GM12878 (cell line): ENCODE measurements around the gene KLHL34. TPM values are rescaled to one million over a fixed set of nuclear protein-coding genes. Genes with fewer than 3 reads are reported as not detected.

Source experiments
- ATAC-seq: fragments of 200-7000 bp; cut with Tn5 transposase; 3 replicates; pipeline ENCODE4 v1.9.1; 2020; ENCODE audit warnings: mild to moderate bottlenecking, moderate library complexity
- BruUV-seq: library from RNA; stranded (reverse); fragments of 400-500 nt; replicated peaks from 2 replicates; lab custom pipeline; 2021; lab: Mats Ljungman, UMichigan
- CTCF ChIA-PET: fragments of 300-600 bp; sonication (Branson Sonifier 250); formaldehyde crosslinking; extraction: SDS; loops from one replicate; lab custom pipeline; 2021; ENCODE audit warnings: inconsistent platforms; lab: Yijun Ruan, JAX
- POLR2A ChIA-PET: fragments of 350-600 bp; formaldehyde crosslinking; extraction: SDS; loops from one replicate; lab custom pipeline; 2021; ENCODE audit warnings: inconsistent platforms; lab: Charles Lee
- RAD21 ChIA-PET: fragments of 300-600 bp; sonication (Branson Sonifier 250); formaldehyde crosslinking; loops from one replicate; lab custom pipeline; 2023; ENCODE audit warnings: antibody characterized with exemption; ENCODE audit not compliant: unreplicated experiment; lab: Charles Lee
- SMC1A ChIA-PET: fragments of 300-600 bp; sonication (Branson Sonifier 250); formaldehyde crosslinking; loops from one replicate; lab custom pipeline; 2023; ENCODE audit not compliant: unreplicated experiment, uncharacterized antibody; lab: Charles Lee
- DNase-seq: peaks from one replicate; pipeline ENCODE4 v3.0.0-alpha.2; 2011; ENCODE audit warnings: low read depth, low spot score
- FAIRE-seq: peaks from 3 replicates; lab custom pipeline; 2011; peaks lifted over from hg19 to GRCh38; lab: Jason Lieb, UNC
- H2AFZ ChIP-seq: 2 replicates; pipeline ENCODE4 v1.6.0; 2011; ENCODE audit warnings: low read depth, low read length, control low read depth; ENCODE audit not compliant: control insufficient read depth
- H3K27ac ChIP-seq: 2 replicates; pipeline ENCODE4 v1.5.1; 2011; ENCODE audit warnings: control low read depth; ENCODE audit not compliant: control insufficient read depth, insufficient read depth
- H3K27me3 ChIP-seq, 2 experiments: replicated peaks in 1 of 2; 2 replicates each; pipeline versions ENCODE4 v1.6.0 to v1.6.1; 2011; ENCODE audit warnings: low read length in 1 of 2; ENCODE audit not compliant: control insufficient read depth in 2 of 2, insufficient read depth in 2 of 2
- H3K36me3 ChIP-seq, 2 experiments: 2 replicates each; pipeline ENCODE4 v1.5.1; 2011; ENCODE audit warnings: low read length in 1 of 2; ENCODE audit not compliant: control insufficient read depth in 2 of 2, insufficient read depth in 2 of 2
- H3K4me1 ChIP-seq: 2 replicates; pipeline ENCODE4 v1.6.1; 2011; ENCODE audit warnings: mild to moderate bottlenecking, low read length, moderate library complexity, mixed read lengths; ENCODE audit not compliant: control insufficient read depth, insufficient read depth
- H3K4me2 ChIP-seq: 2 replicates; pipeline ENCODE4 v1.6.0; 2011; ENCODE audit warnings: control low read depth; ENCODE audit not compliant: control insufficient read depth, insufficient read depth
- H3K4me3 ChIP-seq: fragments of 200-600 bp; sonication (generic); 2 replicates; pipeline ENCODE4 v1.5.1; 2016
- H3K79me2 ChIP-seq: 2 replicates; pipeline ENCODE4 v1.6.0; 2011; ENCODE audit warnings: low read length; ENCODE audit not compliant: control insufficient read depth, insufficient read depth
- H3K9ac ChIP-seq: 2 replicates; pipeline ENCODE4 v1.8.0; 2011; ENCODE audit warnings: low read length, control low read depth, mixed read lengths; ENCODE audit not compliant: control insufficient read depth, insufficient read depth
- H3K9me3 ChIP-seq: replicated peaks from 3 replicates; pipeline ENCODE4 v1.5.1; 2011; ENCODE audit warnings: mild to moderate bottlenecking, low read length; ENCODE audit not compliant: control insufficient read depth, insufficient read depth
- H4K20me1 ChIP-seq: 2 replicates; pipeline ENCODE4 v1.6.0; 2011; ENCODE audit not compliant: control insufficient read depth, insufficient read depth
- ATF7 ChIP-seq: fragments of 450-650 bp; IDR thresholded peaks from 2 replicates; pipeline ENCODE4 v1.6.1; 2016; ENCODE audit warnings: low read depth, mild to moderate bottlenecking
- BCL11A ChIP-seq: IDR thresholded peaks from 2 replicates; pipeline ENCODE4 v1.6.1; 2011; ENCODE audit warnings: low read depth, low read length
- CUX1 ChIP-seq: IDR thresholded peaks from 2 replicates; pipeline ENCODE4 v1.6.1; 2012; ENCODE audit warnings: improper control_type of control experiment, low read depth, low read length; ENCODE audit not compliant: insufficient replicate concordance
- KDM1A ChIP-seq: fragments of 200-600 bp; sonication (generic); IDR thresholded peaks from 2 replicates; pipeline ENCODE4 v1.6.1; 2016; ENCODE audit warnings: borderline replicate concordance
- MAX ChIP-seq: IDR thresholded peaks from 2 replicates; pipeline ENCODE4 v1.6.1; 2012; ENCODE audit warnings: low read depth, low read length, improper control_type of control experiment
- MXI1 ChIP-seq: fragments of 150-350 bp; IDR thresholded peaks from 2 replicates; pipeline ENCODE4 v1.6.1; 2011; ENCODE audit warnings: low read depth, mild to moderate bottlenecking, inconsistent platforms, low read length, improper control_type of control experiment
- NFYA ChIP-seq: IDR thresholded peaks from 2 replicates; pipeline ENCODE4 v1.6.1; 2011; ENCODE audit warnings: low read depth, mild to moderate bottlenecking, low read length, improper control_type of control experiment, borderline replicate concordance
- NFYB ChIP-seq: IDR thresholded peaks from 2 replicates; pipeline ENCODE4 v1.6.1; 2011; ENCODE audit warnings: low read depth, mild to moderate bottlenecking, low read length, improper control_type of control experiment, moderate library complexity; ENCODE audit not compliant: insufficient read depth
- POLR2AphosphoS2 ChIP-seq: IDR thresholded peaks from 2 replicates; pipeline ENCODE4 v1.6.1; 2011; ENCODE audit warnings: low read depth, mild to moderate bottlenecking, low read length, improper control_type of control experiment, moderate library complexity
- POLR2AphosphoS5 ChIP-seq: IDR thresholded peaks from 2 replicates; pipeline ENCODE4 v1.6.1; 2011; ENCODE audit warnings: mild to moderate bottlenecking, low read length, inconsistent platforms
- POU2F2 ChIP-seq: IDR thresholded peaks from 3 replicates; pipeline ENCODE4 v1.6.1; 2011; ENCODE audit warnings: low read depth, mild to moderate bottlenecking, low read length, borderline replicate concordance
- ZBTB40 ChIP-seq: fragments of 450-650 bp; IDR thresholded peaks from 2 replicates; pipeline ENCODE4 v1.6.1; 2016; ENCODE audit warnings: mild to moderate bottlenecking, moderate library complexity, borderline replicate concordance
- WGBS: methylation state at CpG from one replicate; pipeline ENCODE4 v1.1.6; 2016; ENCODE audit warnings: low lambda C conversion rate; ENCODE audit not compliant: insufficient replicate concordance, insufficient coverage; ENCODE audit errors: missing lambda C conversion rate; 5-methylcytosine and 5-hydroxymethylcytosine counted together
- in situ Hi-C: fragments of 300-500 bp; cut with MboI; formaldehyde crosslinking; loops from 9 replicates; pipeline ENCODE4 v1.14.3; 2018; ENCODE audit warnings: mixed read lengths
- intact Hi-C: fragments of 100-400 bp; cut with micrococcal nuclease; formaldehyde crosslinking; loops from one replicate; pipeline ENCODE4 v1.14.2; 2022; ENCODE audit not compliant: unreplicated experiment
- polyA plus RNA-seq, 11 experiments: library from polyadenylated mRNA; depleted of rRNA in 4 of 11; unstranded in 6 of 11; stranded (reverse) in 5 of 11; fragments of >200 nt; fragmentation: Nextera tagmentation in 4 of 11; fragmentation: Illumina TruSeq in 1 of 11; extraction: Ambion mirVana in 4 of 11; extraction: Trizol in 1 of 11; gene quantifications; 1 replicate in 1 of 11; 2 replicates in 10 of 11; pipeline versions ENCODE4 v1.2.1 to v1.2.3, GENCODE V29; 2011 to 2016; ENCODE audit warnings: inconsistent platforms in 2 of 11, missing spikeins in 2 of 11, low read depth in 1 of 11
- total RNA-seq, 4 experiments: library from RNA; depleted of rRNA in 3 of 4; stranded (reverse); fragments of >200 nt in 3 of 4; fragmentation: Illumina TruSeq in 1 of 4; extraction: Trizol in 1 of 4; gene quantifications; 2 replicates each; pipeline versions ENCODE4 v1.2.1 to v1.2.3, GENCODE V29; 2013 to 2021
- TF ChIP-seq, protein P1 (sequence below): fragments of 150-350 bp; IDR thresholded peaks from 2 replicates; pipeline ENCODE4 v1.6.1; 2014; ENCODE audit warnings: mild to moderate bottlenecking, low read depth, low read length

Gene KLHL34
- total and polyA plus RNA-seq, 10 of the 15 experiments (the other 5 are each of a cell fraction or from before 2014, with no cell fraction given) = not detected

DNA sequence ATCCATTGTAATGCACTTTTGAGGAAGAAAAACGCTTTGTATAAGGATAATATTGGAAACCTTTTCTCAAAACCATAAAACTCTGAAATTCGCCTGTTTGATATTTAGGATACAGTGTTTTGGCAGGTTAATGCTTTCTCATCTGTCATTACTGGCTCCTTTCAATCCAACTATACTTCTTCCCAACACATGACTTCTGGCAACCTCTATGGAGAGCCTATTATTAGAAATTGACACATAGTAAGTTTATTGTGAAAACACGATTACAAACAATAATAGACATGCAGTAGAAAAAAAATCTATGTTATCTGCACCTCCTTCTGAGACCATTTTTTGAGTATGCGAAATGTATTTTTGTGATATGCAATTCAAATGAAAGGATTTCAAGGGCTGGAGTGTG, 4.6 kb upstream of the KLHL34 start:
- Histone ChIP-seq H3K27ac (no peak overlapping the region), H3K4me3 (no peak overlapping the region), H3K4me1 (no peaks in the 10 kb centered on the region), H3K36me3 (no peaks in the 10 kb centered on the region), H2AFZ (no peak overlapping the region), H4K20me1 (no peaks in the 10 kb centered on the region), H3K9me3 (no peaks in the 10 kb centered on the region; the same call in 2 of the 3 replicates), H3K4me2 (no peak overlapping the region), H3K27me3 (no peaks in the 10 kb centered on the region), H3K9ac (no peak overlapping the region), H3K79me2 (no peaks in the 10 kb centered on the region)
- no peak for TF ChIP-seq BCL11A
- TF ChIP-seq KDM1A = no peak
- no peak for TF ChIP-seq POLR2AphosphoS5
- no peak for TF ChIP-seq MAX
- TF ChIP-seq ZBTB40 = no peak
- no peak for TF ChIP-seq CUX1
- TF ChIP-seq POU2F2 = no peak
- TF ChIP-seq MXI1 = no peak
- no peak for TF ChIP-seq NFYB
- TF ChIP-seq NFYA = no peak
- no peak for TF ChIP-seq ATF7
- TF ChIP-seq, protein P1, sequence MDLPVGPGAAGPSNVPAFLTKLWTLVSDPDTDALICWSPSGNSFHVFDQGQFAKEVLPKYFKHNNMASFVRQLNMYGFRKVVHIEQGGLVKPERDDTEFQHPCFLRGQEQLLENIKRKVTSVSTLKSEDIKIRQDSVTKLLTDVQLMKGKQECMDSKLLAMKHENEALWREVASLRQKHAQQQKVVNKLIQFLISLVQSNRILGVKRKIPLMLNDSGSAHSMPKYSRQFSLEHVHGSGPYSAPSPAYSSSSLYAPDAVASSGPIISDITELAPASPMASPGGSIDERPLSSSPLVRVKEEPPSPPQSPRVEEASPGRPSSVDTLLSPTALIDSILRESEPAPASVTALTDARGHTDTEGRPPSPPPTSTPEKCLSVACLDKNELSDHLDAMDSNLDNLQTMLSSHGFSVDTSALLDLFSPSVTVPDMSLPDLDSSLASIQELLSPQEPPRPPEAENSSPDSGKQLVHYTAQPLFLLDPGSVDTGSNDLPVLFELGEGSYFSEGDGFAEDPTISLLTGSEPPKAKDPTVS = no peak
- no peak for TF ChIP-seq POLR2AphosphoS2
- SMC1A ChIA-PET = no interaction called here
- FAIRE-seq = no peak
- POLR2A ChIA-PET = no interaction called here
- intact Hi-C loops = no loop called here
- CTCF ChIA-PET = no interaction called here
- ATAC-seq = no peak
- no peak for DNase-seq
- 14% methylated on average over 4 of the region's 4 CpGs for WGBS
- no TSS peak for BruUV-seq
- in situ Hi-C loops = no loop called here
- RAD21 ChIA-PET = no interaction called here
